Neuronal stem cell (in vitro differentiated cells): ENCODE measurements around the gene CREB5.

Source experiments
- DNase-seq: peaks from one replicate; pipeline ENCODE4 v3.0.0-alpha.2; 2013; ENCODE audit warnings: low spot score
- H2AFZ ChIP-seq: one replicate; pipeline ENCODE4 v1.6.1; 2013; ENCODE audit warnings: mild to moderate bottlenecking, low read length, inconsistent platforms
- H2AK5ac ChIP-seq: 2 replicates; pipeline ENCODE4 v1.6.1; 2013; ENCODE audit warnings: low read depth, mild to moderate bottlenecking, inconsistent platforms, low read length, moderate library complexity, mixed read lengths
- H2BK120ac ChIP-seq: 2 replicates; pipeline ENCODE4 v1.6.1; 2013; ENCODE audit warnings: low read depth, mild to moderate bottlenecking, inconsistent platforms, low read length, moderate library complexity, mixed read lengths
- H2BK12ac ChIP-seq: one replicate; pipeline ENCODE4 v1.6.1; 2013; ENCODE audit warnings: low read length, inconsistent platforms
- H2BK15ac ChIP-seq: 2 replicates; pipeline ENCODE4 v1.6.1; 2013; ENCODE audit warnings: mild to moderate bottlenecking, low read length, inconsistent platforms, mixed read lengths
- H2BK5ac ChIP-seq: one replicate; pipeline ENCODE4 v1.6.1; 2013; ENCODE audit warnings: inconsistent platforms, mild to moderate bottlenecking, low read length, moderate library complexity
- H3K14ac ChIP-seq: one replicate; pipeline ENCODE4 v1.6.1; 2013; ENCODE audit warnings: low read length, inconsistent platforms
- H3K18ac ChIP-seq: 2 replicates; pipeline ENCODE4 v1.6.1; 2013; ENCODE audit warnings: low read length, inconsistent platforms
- H3K23ac ChIP-seq: 2 replicates; pipeline ENCODE4 v1.6.1; 2013; ENCODE audit warnings: low read depth, mild to moderate bottlenecking, mixed read lengths, low read length, inconsistent platforms; ENCODE audit not compliant: poor library complexity
- H3K27ac ChIP-seq: replicated peaks from 3 replicates; pipeline ENCODE4 v1.5.1; 2013; ENCODE audit warnings: low read length, inconsistent platforms
- H3K27me3 ChIP-seq, 3 experiments: 2 replicates each; pipeline ENCODE4 v1.6.1; 2013; ENCODE audit warnings: low read length in 3 of 3, mild to moderate bottlenecking in 2 of 3, inconsistent platforms in 1 of 3, low read depth in 1 of 3, mixed read lengths in 1 of 3, moderate library complexity in 1 of 3; ENCODE audit not compliant: control insufficient read depth in 3 of 3, insufficient read depth in 3 of 3
- H3K36me3 ChIP-seq, 2 donors: replicated peaks in 1 of 2; 2 replicates each; pipeline ENCODE4 v1.6.1; 2013; ENCODE audit warnings: low read length in 2 of 2; ENCODE audit not compliant: control insufficient read depth in 2 of 2, insufficient read depth in 2 of 2
- H3K4ac ChIP-seq: 2 replicates; pipeline ENCODE4 v1.6.1; 2013; ENCODE audit warnings: inconsistent platforms, mild to moderate bottlenecking, low read length, moderate library complexity
- H3K4me1 ChIP-seq, 2 donors: 1 replicate in 1 of 2; 2 replicates in 1 of 2; pipeline ENCODE4 v1.6.1; 2013; ENCODE audit warnings: low read length in 2 of 2, low read depth in 1 of 2; ENCODE audit not compliant: control insufficient read depth in 2 of 2, insufficient read depth in 1 of 2
- H3K4me2 ChIP-seq: one replicate; pipeline ENCODE4 v1.6.1; 2013; ENCODE audit warnings: mild to moderate bottlenecking, low read length, inconsistent platforms; ENCODE audit not compliant: insufficient read depth, poor library complexity, severe bottlenecking
- H3K4me3 ChIP-seq, 2 donors: 2 replicates each; pipeline ENCODE4 v1.5.1; 2013; ENCODE audit warnings: low read length in 2 of 2, mild to moderate bottlenecking in 2 of 2, inconsistent platforms in 1 of 2, moderate library complexity in 1 of 2
- H3K79me1 ChIP-seq: one replicate; pipeline ENCODE4 v1.6.1; 2013; ENCODE audit warnings: low read depth, mild to moderate bottlenecking, inconsistent platforms, low read length, moderate library complexity
- H3K9ac ChIP-seq: one replicate; pipeline ENCODE4 v1.6.1; 2013; ENCODE audit warnings: mild to moderate bottlenecking, low read depth, low read length, inconsistent platforms; ENCODE audit not compliant: poor library complexity
- H3K9me3 ChIP-seq, 2 donors: replicated peaks in 1 of 2; 2 replicates each; pipeline versions ENCODE3 to v1.6.1; 2013; ENCODE audit warnings: low read length in 2 of 2, mild to moderate bottlenecking in 2 of 2, inconsistent platforms in 1 of 2, low read depth in 1 of 2, mixed read lengths in 1 of 2, moderate library complexity in 1 of 2; ENCODE audit not compliant: control insufficient read depth in 2 of 2, insufficient read depth in 1 of 2
- H4K8ac ChIP-seq: one replicate; pipeline ENCODE4 v1.6.1; 2013; ENCODE audit warnings: low read depth, mild to moderate bottlenecking, inconsistent platforms, low read length, moderate library complexity
- H4K91ac ChIP-seq: one replicate; pipeline ENCODE4 v1.6.1; 2013; ENCODE audit warnings: low read length, low read depth, mild to moderate bottlenecking, inconsistent platforms; ENCODE audit not compliant: poor library complexity
- WGBS, 2 donors: extraction: QIAGEN DNeasy Blood & Tissue Kit; methylation state at CpG; one replicate each; pipeline ENCODE4 v1.1.7; 2013; ENCODE audit warnings: missing lambda C conversion rate in 2 of 2, mixed read lengths in 1 of 2; ENCODE audit not compliant: insufficient read length in 2 of 2, insufficient replicate concordance in 1 of 2; ENCODE audit errors: extremely low coverage in 2 of 2; 5-methylcytosine and 5-hydroxymethylcytosine counted together

Gene CREB5

GRCh38 chr7:28793381-28794085, 381.2 kb downstream of the CREB5 start:
- no peaks in the 10 kb centered on the region for H3K79me1 ChIP-seq
- H4K8ac ChIP-seq, result no peak overlapping the region
- H3K9ac ChIP-seq, result no peak overlapping the region
- H2BK120ac ChIP-seq, result no peak overlapping the region
- no peak overlapping the region for H3K4me2 ChIP-seq
- H2BK12ac ChIP-seq, result no peak overlapping the region
- H3K4ac ChIP-seq, result no peak overlapping the region
- no peak overlapping the region for H2BK5ac ChIP-seq
- H2BK15ac ChIP-seq, result no peak overlapping the region
- H3K4me1 ChIP-seq, result no peaks in the 10 kb centered on the region
- no peak overlapping the region for H3K27ac ChIP-seq
- H4K91ac ChIP-seq, result peak overlapping the region; percentile 73
- no peaks in the 10 kb centered on the region for H3K9me3 ChIP-seq
- H2AFZ ChIP-seq, result no peak overlapping the region
- WGBS, 2 donors, result no CpG with 5 or more reads among the region's 9 CpGs
- no peak overlapping the region for H3K14ac ChIP-seq
- DNase-seq, result no peak
- H3K18ac ChIP-seq, result no peak overlapping the region
- no peak overlapping the region for H3K23ac ChIP-seq
- no peaks in the 10 kb centered on the region for H3K27me3 ChIP-seq
- no peak overlapping the region for H2AK5ac ChIP-seq
- H3K4me3 ChIP-seq, result no peak overlapping the region
- H3K36me3 ChIP-seq, result no peaks in the 10 kb centered on the region

- Histone ChIP-seq H3K18ac (peak overlapping the region; percentile 13), H3K9ac (no peak overlapping the region), H3K27ac (no peak overlapping the region), H2AFZ (no peak overlapping the region), H3K79me1 (peaks cover 2% of the 10 kb centered on the region), H3K4me2 (no peak overlapping the region), H2BK15ac (no peak overlapping the region), H2BK12ac (no peak overlapping the region), H2AK5ac (no peak overlapping the region), H3K9me3 (no peaks in the 10 kb centered on the region), H3K4me3 (peak overlapping the region in 1 of 2 donors; percentile 6), H3K23ac (no peak overlapping the region), H3K27me3 (no peaks in the 10 kb centered on the region), H3K14ac (no peak overlapping the region), H3K4me1 (no peaks in the 10 kb centered on the region), H2BK120ac (no peak overlapping the region), H3K4ac (no peak overlapping the region), H3K36me3 (no peaks in the 10 kb centered on the region), H4K8ac (no peak overlapping the region), H4K91ac (no peak overlapping the region), H2BK5ac (no peak overlapping the region)
- DNase-seq, result no peak
- WGBS, 2 donors, result no CpG with 5 or more reads among the region's 15 CpGs
Measured at GRCh38 chr7:28798274-28798673, 386.0 kb downstream of the CREB5 start.

DNA sequence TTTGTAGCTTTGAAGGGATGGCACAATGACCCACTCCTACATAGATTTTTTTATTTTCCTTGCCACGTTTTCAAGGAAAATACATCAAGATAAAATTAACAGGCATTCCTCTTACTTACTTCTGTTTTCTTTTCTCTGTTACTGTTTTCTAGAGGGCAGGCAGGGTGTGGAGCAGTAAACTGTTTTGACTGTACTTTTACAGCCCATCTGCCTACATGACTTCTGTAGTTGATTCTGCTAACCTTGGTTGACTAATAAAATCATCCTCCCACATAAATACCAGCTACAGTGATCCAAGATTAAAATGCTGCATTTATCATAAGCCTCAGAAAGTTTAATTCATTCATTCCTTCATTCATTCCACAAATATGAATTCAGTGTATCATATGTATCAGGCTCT, 387.3 kb downstream of the CREB5 start:
- Histone ChIP-seq H3K9me3 (peaks cover 0 to 3% of the 10 kb centered on the region in 2 donors), H3K27me3 (no peaks in the 10 kb centered on the region), H3K4ac (no peak overlapping the region), H4K91ac (no peak overlapping the region), H3K4me1 (peaks cover 0 to 3% of the 10 kb centered on the region in 2 donors), H3K4me3 (no peak overlapping the region), H3K36me3 (peaks cover 4 to 10% of the 10 kb centered on the region in 2 donors), H3K79me1 (peaks cover 2% of the 10 kb centered on the region), H3K9ac (no peak overlapping the region), H3K23ac (no peak overlapping the region), H3K14ac (no peak overlapping the region), H3K18ac (no peak overlapping the region), H2BK15ac (no peak overlapping the region), H2BK5ac (no peak overlapping the region), H2AFZ (no peak overlapping the region), H3K4me2 (no peak overlapping the region), H2BK120ac (no peak overlapping the region), H2BK12ac (no peak overlapping the region), H2AK5ac (no peak overlapping the region), H4K8ac (no peak overlapping the region), H3K27ac (no peak overlapping the region)
- no CpG with 5 or more reads among the region's 1 CpG for WGBS, 2 donors
- no peak for DNase-seq

DNA sequence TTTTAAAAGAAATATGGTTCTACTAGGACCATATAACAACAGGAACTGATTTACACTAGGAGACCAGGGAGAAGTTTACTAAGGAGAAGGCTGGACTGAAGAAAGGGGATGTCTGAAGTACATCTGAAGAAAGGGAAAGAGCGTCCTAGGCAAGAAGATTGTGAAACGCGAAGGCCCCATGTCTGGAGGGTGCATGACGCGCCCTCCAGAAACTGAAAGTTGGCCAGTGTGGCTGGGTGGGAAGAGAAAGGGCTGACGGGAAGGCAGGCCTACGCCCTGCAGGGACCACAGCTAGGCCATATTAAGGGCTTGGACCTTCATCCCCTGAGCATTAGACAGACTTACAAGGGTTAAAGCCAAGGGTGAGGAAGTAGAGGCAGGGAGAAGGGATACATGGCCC, 387.8 kb downstream of the CREB5 start:
- no CpG with 5 or more reads among the region's 7 CpGs for WGBS, 2 donors
- no peak for DNase-seq

More for the DNA sequence above, 387.8 kb downstream of the CREB5 start:
- Histone ChIP-seq H3K4me2 (no peak overlapping the region), H3K4me3 (no peak overlapping the region), H4K8ac (no peak overlapping the region), H2AFZ (no peak overlapping the region), H2BK12ac (no peak overlapping the region), H3K14ac (no peak overlapping the region), H3K9me3 (peaks cover 0 to 3% of the 10 kb centered on the region in 2 donors), H3K4me1 (peaks cover 3% of the 10 kb centered on the region in 2 donors), H3K27me3 (no peaks in the 10 kb centered on the region), H3K18ac (no peak overlapping the region), H2BK120ac (no peak overlapping the region), H3K23ac (no peak overlapping the region), H3K27ac (no peak overlapping the region), H4K91ac (no peak overlapping the region), H2AK5ac (no peak overlapping the region), H3K9ac (no peak overlapping the region), H3K4ac (no peak overlapping the region), H3K36me3 (peaks cover 4 to 15% of the 10 kb centered on the region in 2 donors), H2BK5ac (no peak overlapping the region), H2BK15ac (no peak overlapping the region), H3K79me1 (peaks cover 2% of the 10 kb centered on the region)
